ENCODE results near the gene NTNG1. TPM values are rescaled to one million over a fixed set of nuclear protein-coding genes. Genes with fewer than 3 reads are reported as not detected.

NTNG1 gene
- total and polyA plus RNA-seq, 2 of the 8 experiments (the other 6 are each of a cell fraction or from before 2014, with no cell fraction given): 1.2 to 4.1 TPM

- CTCF ChIA-PET (ENCODE audit: partially characterized antibody): no interaction called here
- no peak for FAIRE-seq
- no peak overlapping the region for H4K8ac ChIP-seq (ENCODE audit: extremely low read depth, insufficient read depth, low read length)
- TF ChIP-seq NRF1 (IDR thresholded peaks at IDR 0.05; ENCODE audit: low read depth, low read length): no peak
- no peak for TF ChIP-seq BCL11A (IDR thresholded peaks at IDR 0.05; ENCODE audit: low read depth in 2 of 2, low read length in 2 of 2)
- no peak for TF ChIP-seq SAP30 (IDR thresholded peaks at IDR 0.05; ENCODE audit: insufficient read depth, insufficient replicate concordance, low read length)
- no peak for TF ChIP-seq RBBP5 (IDR thresholded peaks at IDR 0.05; ENCODE audit: borderline replicate concordance, low read depth, low read length)
- TF ChIP-seq USF2 (IDR thresholded peaks at IDR 0.05; ENCODE audit: low read length): no peak
- no peak for TF ChIP-seq TCF12 (IDR thresholded peaks at IDR 0.05; ENCODE audit: low read depth, low read length)
- no peak for TF ChIP-seq ASH2L (IDR thresholded peaks at IDR 0.05; ENCODE audit: low read length)
- TF ChIP-seq HDAC6 (IDR thresholded peaks at IDR 0.05; ENCODE audit: low read depth, low read length): no peak
- no peak for TF ChIP-seq TBP (IDR thresholded peaks at IDR 0.05; ENCODE audit: low read depth, low read length)
- TF ChIP-seq ZNF274 (IDR thresholded peaks at IDR 0.05; ENCODE audit: borderline replicate concordance, extremely low read depth, low read length): no peak
- no peak for TF ChIP-seq KDM1A (IDR thresholded peaks at IDR 0.05; ENCODE audit: borderline replicate concordance, low read length)
- no peak for TF ChIP-seq CBX5 (IDR thresholded peaks at IDR 0.05; ENCODE audit: low read depth, low read length)
- no peak for TF ChIP-seq EGR1 (IDR thresholded peaks at IDR 0.05; ENCODE audit: borderline replicate concordance, low read depth, low read length)
- TF ChIP-seq SIN3A (conservative IDR thresholded peaks at IDR 0.05 in 1 of 2, IDR thresholded peaks at IDR 0.05 in 1 of 2; ENCODE audit: low read depth in 1 of 2, low read length in 2 of 2): no peak
These were observed 17.1 kb upstream of the NTNG1 start for GRCh38 chr1:107123741-107124140.

More at GRCh38 chr1:107123741-107124140, 17.1 kb upstream of the NTNG1 start:
- no peak overlapping the region for H2AK5ac ChIP-seq (ENCODE audit: low read depth, low read length)
- no peaks in the 10 kb centered on the region for H3K36me3 ChIP-seq (ENCODE audit: control insufficient read depth in 2 of 4, insufficient read depth in 4 of 4, low read length in 3 of 4)
- H3K27ac ChIP-seq (ENCODE audit: low read depth, low read length): no peak overlapping the region
- H2BK12ac ChIP-seq (ENCODE audit: low read depth, low read length): no peak overlapping the region
- H4K20me1 ChIP-seq (replicated peaks in 1 of 2; ENCODE audit: control insufficient read depth in 1 of 2, insufficient read depth in 2 of 2, low read length in 2 of 2): no peaks in the 10 kb centered on the region
- no peaks in the 10 kb centered on the region for H3K4me1 ChIP-seq (replicated peaks in 1 of 4; ENCODE audit: control insufficient read depth in 3 of 4, insufficient read depth in 4 of 4, low read length in 3 of 4)
- no peak overlapping the region for H4K91ac ChIP-seq (replicated peaks; ENCODE audit: insufficient read length, low read length)
- H3K9ac ChIP-seq (replicated peaks in 1 of 4; ENCODE audit: extremely low read depth in 1 of 4, low read depth in 3 of 4, low read length in 3 of 4): no peak overlapping the region
- no peak overlapping the region for H3K4me2 ChIP-seq (ENCODE audit: insufficient read depth in 1 of 2, low read depth in 2 of 2, low read length in 2 of 2)
- H3K9me3 ChIP-seq (ENCODE audit: insufficient read depth in 2 of 2, low read depth in 1 of 2, low read length in 1 of 2): no peaks in the 10 kb centered on the region
- H3K27me3 ChIP-seq (replicated peaks in 1 of 4; ENCODE audit: control insufficient read depth in 3 of 4, extremely low read depth in 1 of 4, insufficient read depth in 3 of 4, low read length in 3 of 4): no peaks in the 10 kb centered on the region
- no peaks in the 10 kb centered on the region for H3K23me2 ChIP-seq (ENCODE audit: low read depth, low read length)
- no peak overlapping the region for H3K56ac ChIP-seq (replicated peaks; ENCODE audit: insufficient read length, low read depth, low read length)
- no peak overlapping the region for H3K4me3 ChIP-seq (ENCODE audit: extremely low read depth in 1 of 4, insufficient read depth in 2 of 4, low read depth in 3 of 4, low read length in 4 of 4)
- no peak for DNase-seq (ENCODE audit: low read depth in 1 of 2, low spot score in 2 of 2)
- 89% methylated on average over 1 of the region's 1 CpG; no CpG with 5 or more reads in 1 of the 2 experiments for WGBS, 2 experiments (ENCODE audit: extremely low coverage in 1 of 2, insufficient coverage in 1 of 2, insufficient read length in 1 of 2, insufficient replicate concordance in 2 of 2, low coverage in 1 of 2, low lambda C conversion rate in 2 of 2, missing lambda C conversion rate in 1 of 2)
- H2BK5ac ChIP-seq (ENCODE audit: low read depth, low read length): no peak overlapping the region
- POLR2A ChIA-PET (ENCODE audit: partially characterized antibody): no interaction called here
- H3K79me1 ChIP-seq (ENCODE audit: low read depth, low read length): no peaks in the 10 kb centered on the region
- no peak overlapping the region for H2AFZ ChIP-seq (ENCODE audit: low read length)
- H3K14ac ChIP-seq (ENCODE audit: insufficient read length): no peak overlapping the region
- H3K18ac ChIP-seq (ENCODE audit: extremely low read depth, low read length): no peak overlapping the region
- H4K5ac ChIP-seq (ENCODE audit: insufficient read length, low read depth, low read length): no peak overlapping the region
- H3K23ac ChIP-seq (ENCODE audit: insufficient read length): no peak overlapping the region
- no peak overlapping the region for H2BK20ac ChIP-seq (ENCODE audit: low read length)
- no peak overlapping the region for H2BK120ac ChIP-seq (replicated peaks; ENCODE audit: low read depth, low read length)
- no peak overlapping the region for H3K4ac ChIP-seq (replicated peaks; ENCODE audit: insufficient read length, low read depth, low read length)
- no peak overlapping the region for H2BK15ac ChIP-seq (ENCODE audit: low read length)
- no peaks in the 10 kb centered on the region for H3K79me2 ChIP-seq (ENCODE audit: control insufficient read depth in 1 of 2, insufficient read depth in 2 of 2, low read length in 2 of 2)
